Erythroblast (primary cell): ENCODE data around the gene CNRIP1.

Experiments
- DNase-seq, 2 experiments: peaks; one replicate each; lab custom pipeline; 2025; lab: John Stamatoyannopoulos, UW
- GATA1 ChIP-seq: IDR thresholded peaks from 2 replicates; pipeline ENCODE4 v1.6.1; 2011; ENCODE audit warnings: low read depth, mild to moderate bottlenecking, control low read depth, low read length, moderate library complexity
- POLR2A ChIP-seq: IDR thresholded peaks from 2 replicates; pipeline ENCODE4 v1.6.1; 2011; ENCODE audit warnings: mild to moderate bottlenecking, low read length

Gene CNRIP1

GRCh38 chr2:68292108-68292710 lies 27.5 kb downstream of the CNRIP1 start:
- no peak for TF ChIP-seq POLR2A
- TF ChIP-seq GATA1 = no peak
- peak; percentile 63 to 76 for DNase-seq

GRCh38 chr2:68291314-68291713 lies 28.4 kb downstream of the CNRIP1 start:
- TF ChIP-seq GATA1 = no peak
- no peak for TF ChIP-seq POLR2A
- peak; percentile 31 to 39 for DNase-seq

- TF ChIP-seq GATA1 (no peak), POLR2A (no peak)
- peak in 1 of 2 experiments; percentile 39 for DNase-seq
These were observed 28.8 kb downstream of the CNRIP1 start for GRCh38 chr2:68290901-68291300.

- peak; percentile 76 to 84 for DNase-seq
- TF ChIP-seq GATA1 = no peak
- no peak for TF ChIP-seq POLR2A
These were observed 31.9 kb downstream of the CNRIP1 start for GRCh38 chr2:68287580-68288441.

GRCh38 chr2:68284896-68285295 lies 34.9 kb downstream of the CNRIP1 start:
- no peak for DNase-seq
- no peak for TF ChIP-seq GATA1
- TF ChIP-seq POLR2A = no peak

GRCh38 chr2:68283419-68283812 lies 36.3 kb downstream of the CNRIP1 start:
- no peak for TF ChIP-seq POLR2A
- TF ChIP-seq GATA1 = no peak
- peak; percentile 74 to 81 for DNase-seq

GRCh38 chr2:68282811-68283418 lies 36.8 kb downstream of the CNRIP1 start:
- TF ChIP-seq GATA1 (no peak), POLR2A (no peak)

GRCh38 chr2:68280796-68281195 lies 39.0 kb downstream of the CNRIP1 start:
- no peak for DNase-seq
- TF ChIP-seq GATA1 (no peak), POLR2A (no peak)

More at GRCh38 chr2:68282811-68283418, 36.8 kb downstream of the CNRIP1 start:
- peak; percentile 64 to 70 for DNase-seq

- TF ChIP-seq POLR2A (no peak), GATA1 (no peak)
- no peak for DNase-seq
These were observed 39.4 kb downstream of the CNRIP1 start for GRCh38 chr2:68280348-68280747.

- no peak for DNase-seq
- no peak for TF ChIP-seq POLR2A
- TF ChIP-seq GATA1 = no peak
These were observed 40.1 kb downstream of the CNRIP1 start for GRCh38 chr2:68279691-68280090.

- no peak for DNase-seq
- no peak for TF ChIP-seq GATA1
- no peak for TF ChIP-seq POLR2A
These were observed 41.6 kb downstream of the CNRIP1 start for GRCh38 chr2:68278169-68278568.

- DNase-seq = no peak
- TF ChIP-seq POLR2A (no peak), GATA1 (no peak)
These were observed 45.7 kb downstream of the CNRIP1 start for GRCh38 chr2:68274022-68274421.

GRCh38 chr2:68272246-68272994 lies 47.3 kb downstream of the CNRIP1 start:
- DNase-seq = no peak
- no peak for TF ChIP-seq GATA1
- TF ChIP-seq POLR2A = no peak
